H1 (cell line): Measurements from ENCODE around the gene IQCF6. TPM values are rescaled to one million over a fixed set of nuclear protein-coding genes. Genes with fewer than 3 reads are reported as not detected.

ENCODE experiments used
- CTCF ChIA-PET: fragments of 300-600 bp; sonication (Branson Sonifier 250); formaldehyde crosslinking; loops from one replicate; lab custom pipeline; 2021; ENCODE audit not compliant: partially characterized antibody; lab: Charles Lee
- POLR2A ChIA-PET: fragments of 300-600 bp; sonication (Branson Sonifier 250); formaldehyde crosslinking; loops from one replicate; lab custom pipeline; 2021; ENCODE audit warnings: inconsistent platforms; ENCODE audit not compliant: partially characterized antibody; lab: Charles Lee
- DNase-seq, 2 experiments: peaks; one replicate each; pipeline versions ENCODE4 v3.0.0 to v3.0.0-alpha.2; 2010 to 2022; ENCODE audit warnings: low spot score in 2 of 2, low read depth in 1 of 2, mixed read lengths in 1 of 2
- FAIRE-seq: peaks from 2 replicates; lab custom pipeline; 2011; peaks lifted over from hg19 to GRCh38; lab: Jason Lieb, UNC
- H2AFZ ChIP-seq: 2 replicates; pipeline ENCODE4 v1.8.1; 2012; ENCODE audit warnings: low read length, inconsistent platforms
- H2AK5ac ChIP-seq: 2 replicates; pipeline ENCODE4 v1.6.1; 2013; ENCODE audit warnings: low read depth, low read length
- H2BK120ac ChIP-seq: replicated peaks from 2 replicates; pipeline ENCODE3; 2013; ENCODE audit warnings: low read depth, low read length, inconsistent platforms
- H2BK12ac ChIP-seq: 2 replicates; pipeline ENCODE4 v1.6.1; 2013; ENCODE audit warnings: low read depth, low read length
- H2BK15ac ChIP-seq: 2 replicates; pipeline ENCODE4 v1.6.1; 2013; ENCODE audit warnings: low read length
- H2BK20ac ChIP-seq: 2 replicates; pipeline ENCODE4 v1.6.1; 2013; ENCODE audit warnings: low read length
- H2BK5ac ChIP-seq: 2 replicates; pipeline ENCODE4 v1.6.1; 2013; ENCODE audit warnings: low read depth, low read length
- H3K14ac ChIP-seq: 2 replicates; pipeline ENCODE4 v1.6.1; 2013; ENCODE audit warnings: inconsistent platforms; ENCODE audit not compliant: insufficient read length
- H3K18ac ChIP-seq: 2 replicates; pipeline ENCODE4 v1.6.1; 2013; ENCODE audit warnings: low read length; ENCODE audit errors: extremely low read depth
- H3K23ac ChIP-seq: 2 replicates; pipeline ENCODE4 v1.6.1; 2013; ENCODE audit warnings: inconsistent platforms; ENCODE audit not compliant: insufficient read length
- H3K23me2 ChIP-seq: 2 replicates; pipeline ENCODE4 v1.6.1; 2013; ENCODE audit warnings: low read depth, low read length
- H3K27ac ChIP-seq: 2 replicates; pipeline ENCODE4 v1.6.1; 2011; ENCODE audit warnings: low read depth, low read length, inconsistent platforms
- H3K27me3 ChIP-seq, 4 experiments: replicated peaks in 1 of 4; 1 replicate in 1 of 4; 2 replicates in 3 of 4; pipeline versions ENCODE4 v1.6.1 to v1.8.1; 2011 to 2013; ENCODE audit warnings: low read length in 3 of 4, mild to moderate bottlenecking in 3 of 4, inconsistent platforms in 2 of 4, mixed read lengths in 2 of 4, moderate library complexity in 1 of 4; ENCODE audit not compliant: control insufficient read depth in 3 of 4, insufficient read depth in 3 of 4; ENCODE audit errors: extremely low read depth in 1 of 4
- H3K36me3 ChIP-seq, 4 experiments: 2 replicates each; pipeline versions ENCODE4 v1.6.1 to v1.8.1; 2011 to 2013; ENCODE audit warnings: mild to moderate bottlenecking in 4 of 4, low read length in 3 of 4, moderate library complexity in 2 of 4, control low read depth in 1 of 4, inconsistent platforms in 1 of 4; ENCODE audit not compliant: insufficient read depth in 4 of 4, control insufficient read depth in 2 of 4
- H3K4ac ChIP-seq: replicated peaks from 2 replicates; pipeline ENCODE3; 2013; ENCODE audit warnings: low read length, low read depth, mixed read lengths, inconsistent platforms; ENCODE audit not compliant: insufficient read length
- H3K4me1 ChIP-seq, 4 experiments: replicated peaks in 1 of 4; 1 replicate in 1 of 4; 2 replicates in 3 of 4; pipeline versions ENCODE4 v1.6.1 to v1.8.1; 2011 to 2013; ENCODE audit warnings: low read length in 3 of 4, inconsistent platforms in 2 of 4, mixed read lengths in 1 of 4; ENCODE audit not compliant: insufficient read depth in 4 of 4, control insufficient read depth in 3 of 4
- H3K4me2 ChIP-seq, 2 experiments: 2 replicates each; pipeline versions ENCODE4 v1.6.1 to v1.8.1; 2011 to 2013; ENCODE audit warnings: low read depth in 2 of 2, low read length in 2 of 2, control low read depth in 1 of 2, inconsistent platforms in 1 of 2, mild to moderate bottlenecking in 1 of 2; ENCODE audit not compliant: insufficient read depth in 1 of 2
- H3K4me3 ChIP-seq, 4 experiments: fragments of 200-600, 300-600 bp in 1 of 4; sonication (generic), shearing (Covaris generic), sonication (Bioruptor Twin) in 1 of 4; 2 replicates each; pipeline versions ENCODE4 v1.5.1 to v1.8.1; 2011 to 2016; ENCODE audit warnings: low read length in 4 of 4, low read depth in 3 of 4, control low read depth in 2 of 4, inconsistent platforms in 2 of 4, mild to moderate bottlenecking in 2 of 4, mixed read lengths in 1 of 4, moderate library complexity in 1 of 4; ENCODE audit not compliant: insufficient read depth in 2 of 4; ENCODE audit errors: extremely low read depth in 1 of 4
- H3K56ac ChIP-seq: replicated peaks from 2 replicates; pipeline ENCODE3; 2013; ENCODE audit warnings: low read depth, mild to moderate bottlenecking, mixed read lengths, low read length, inconsistent platforms; ENCODE audit not compliant: insufficient read length
- H3K79me1 ChIP-seq: 2 replicates; pipeline ENCODE4 v1.6.1; 2013; ENCODE audit warnings: low read depth, low read length, control low read depth
- H3K79me2 ChIP-seq, 2 experiments: 2 replicates each; pipeline versions ENCODE4 v1.6.1 to v1.8.1; 2012 to 2013; ENCODE audit warnings: low read length in 2 of 2, mild to moderate bottlenecking in 2 of 2, inconsistent platforms in 1 of 2; ENCODE audit not compliant: insufficient read depth in 2 of 2, control insufficient read depth in 1 of 2
- H3K9ac ChIP-seq, 4 experiments: replicated peaks in 1 of 4; 1 replicate in 1 of 4; 2 replicates in 3 of 4; pipeline versions ENCODE4 v1.6.1 to v1.8.1; 2011 to 2013; ENCODE audit warnings: low read depth in 3 of 4, low read length in 3 of 4, control low read depth in 2 of 4, mild to moderate bottlenecking in 2 of 4, moderate library complexity in 2 of 4, inconsistent platforms in 1 of 4; ENCODE audit errors: extremely low read depth in 1 of 4
- H3K9me3 ChIP-seq, 2 experiments: 2 replicates each; pipeline versions ENCODE4 v1.6.1 to v1.8.1; 2012 to 2013; ENCODE audit warnings: mild to moderate bottlenecking in 2 of 2, moderate library complexity in 2 of 2, control low read depth in 1 of 2, inconsistent platforms in 1 of 2, low read depth in 1 of 2, low read length in 1 of 2, mixed read lengths in 1 of 2; ENCODE audit not compliant: insufficient read depth in 2 of 2
- H4K20me1 ChIP-seq, 2 experiments: replicated peaks in 1 of 2; 2 replicates each; pipeline versions ENCODE3 to v1.8.1; 2011 to 2013; ENCODE audit warnings: inconsistent platforms in 2 of 2, low read length in 2 of 2, mild to moderate bottlenecking in 1 of 2; ENCODE audit not compliant: insufficient read depth in 2 of 2, control insufficient read depth in 1 of 2
- H4K5ac ChIP-seq: 2 replicates; pipeline ENCODE4 v1.6.1; 2013; ENCODE audit warnings: low read length, low read depth, mixed read lengths, inconsistent platforms; ENCODE audit not compliant: insufficient read length
- H4K8ac ChIP-seq: 2 replicates; pipeline ENCODE4 v1.8.0; 2013; ENCODE audit warnings: mild to moderate bottlenecking, moderate library complexity, low read length, inconsistent platforms; ENCODE audit not compliant: insufficient read depth; ENCODE audit errors: extremely low read depth
- H4K91ac ChIP-seq: replicated peaks from 2 replicates; pipeline ENCODE3; 2013; ENCODE audit warnings: low read length, mixed read lengths, inconsistent platforms; ENCODE audit not compliant: insufficient read length
- ASH2L ChIP-seq: fragments of 200-600, 300-600 bp; sonication (generic); IDR thresholded peaks from one replicate; pipeline ENCODE4 v1.7.1; 2017; ENCODE audit warnings: low read length
- CTBP2 ChIP-seq: IDR thresholded peaks from 2 replicates; pipeline ENCODE4 v1.7.0; 2011; ENCODE audit warnings: borderline replicate concordance, mild to moderate bottlenecking, moderate library complexity, mixed read lengths, low read length; ENCODE audit not compliant: insufficient read depth, insufficient read length
- JUN ChIP-seq: IDR thresholded peaks from 2 replicates; pipeline ENCODE4 v1.6.1; 2011; ENCODE audit warnings: low read depth, mild to moderate bottlenecking, improper control_type of control experiment, low read length
- JUND ChIP-seq: IDR thresholded peaks from 2 replicates; pipeline ENCODE4 v1.6.1; 2011; ENCODE audit warnings: mild to moderate bottlenecking, improper control_type of control experiment, low read length
- POLR2A ChIP-seq, 2 experiments: IDR thresholded peaks; 1 replicate in 1 of 2; 2 replicates in 1 of 2; pipeline ENCODE4 v1.6.1; 2011; ENCODE audit warnings: low read depth in 2 of 2, low read length in 2 of 2, mild to moderate bottlenecking in 2 of 2; ENCODE audit errors: control extremely low read depth in 1 of 2
- SIRT6 ChIP-seq: IDR thresholded peaks from one replicate; pipeline ENCODE4 v1.7.1; 2012; ENCODE audit warnings: low read length, inconsistent platforms
- WGBS, 2 experiments: shearing (Covaris generic) in 1 of 2; methylation state at CpG; one replicate each; pipeline versions ENCODE4 v1.1.6 to v1.1.7; 2013 to 2015; ENCODE audit warnings: low lambda C conversion rate in 2 of 2, mixed read lengths in 2 of 2, inconsistent platforms in 1 of 2, low coverage in 1 of 2, missing lambda C conversion rate in 1 of 2; ENCODE audit not compliant: insufficient replicate concordance in 2 of 2, insufficient coverage in 1 of 2, insufficient read length in 1 of 2; ENCODE audit errors: extremely low coverage in 1 of 2, missing lambda C conversion rate in 1 of 2; 5-methylcytosine and 5-hydroxymethylcytosine counted together
- polyA plus RNA-seq, 7 experiments: library from polyadenylated mRNA; depleted of rRNA in 3 of 7; stranded (reverse) in 5 of 7; unstranded in 2 of 7; fragments of >200 nt in 5 of 7; fragments of 200-250 nt in 2 of 7; gene quantifications; 1 replicate in 5 of 7; 2 replicates in 1 of 7; 4 replicates in 1 of 7; pipeline versions ENCODE4 v1.2.1 to v1.2.3, GENCODE V29; 2011 to 2013; ENCODE audit warnings: missing spikeins in 2 of 7, mixed read lengths in 2 of 7
- total RNA-seq: library from RNA; stranded (reverse); fragmentation: NEBNext Ultra II Directional; extraction: Animal tissue kit (Norgen Biotek cat#: 25700); gene quantifications from 2 replicates; pipeline ENCODE4 v1.2.1, GENCODE V29; 2021

Gene IQCF6
- total and polyA plus RNA-seq, 2 of the 8 experiments (the other 6 are each of a cell fraction or from before 2014, with no cell fraction given), result not detected

DNA sequence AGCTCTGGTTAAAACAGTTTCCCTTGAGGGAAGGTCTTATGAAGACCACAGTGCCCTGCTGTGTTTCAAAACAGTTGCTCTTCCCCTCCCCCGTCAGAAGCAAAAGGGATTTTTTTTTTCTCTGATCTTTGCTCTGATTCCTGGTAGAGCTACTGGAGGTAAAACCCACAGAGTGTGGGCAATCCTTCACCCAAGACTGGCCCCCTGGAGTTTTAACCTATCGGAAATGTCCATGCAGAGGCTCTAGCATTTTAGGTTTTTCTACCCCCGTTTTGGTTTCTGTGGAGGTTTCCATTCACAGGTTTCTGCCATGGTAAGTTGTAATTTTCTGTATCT lies 44.5 kb downstream of the IQCF6 start:
- H3K23ac ChIP-seq, result no peak overlapping the region
- FAIRE-seq, result peak; percentile 60
- no peaks in the 10 kb centered on the region for H3K9me3 ChIP-seq
- WGBS, 2 experiments, result 62% methylated on average over 3 of the region's 3 CpGs; no CpG with 5 or more reads in 1 of the 2 experiments
- H3K23me2 ChIP-seq, result no peaks in the 10 kb centered on the region; the same call in 1 of the 2 replicates
- H3K4me2 ChIP-seq, result peak overlapping the region in 1 of 2 experiments; percentile 26; a peak in 1 of 4 replicates
- no peak overlapping the region for H3K18ac ChIP-seq
- H3K36me3 ChIP-seq, result no peaks in the 10 kb centered on the region
- H2BK120ac ChIP-seq, result no peak overlapping the region
- no peak overlapping the region for H3K56ac ChIP-seq
- no peak overlapping the region for H3K9ac ChIP-seq
- no peak overlapping the region for H3K27ac ChIP-seq
- no peak overlapping the region for H3K4ac ChIP-seq
- H4K5ac ChIP-seq, result no peak overlapping the region
- peak overlapping the region; percentile 86; the same call in 1 of the 2 replicates for H2AFZ ChIP-seq
- ChIA-PET CTCF (interaction anchor here (0.6 to 3.0 kb wide), 5 partner anchors 9 to 1556 kb away, joined by 3 to 13 read pairs (median 3); no protein-coding TSS in a partner anchor), POLR2A (interaction anchor here (1.0 kb wide), 1 partner anchor 14 kb away, joined by 3 read pairs; no protein-coding TSS in a partner anchor)
- DNase-seq, result no peak
- H4K20me1 ChIP-seq, result no peaks in the 10 kb centered on the region
- H3K27me3 ChIP-seq, result no peaks in the 10 kb centered on the region
- no peak overlapping the region for H4K8ac ChIP-seq
- H3K79me2 ChIP-seq, result no peaks in the 10 kb centered on the region
- no peak overlapping the region for H2BK15ac ChIP-seq
- H3K79me1 ChIP-seq, result no peaks in the 10 kb centered on the region
- H4K91ac ChIP-seq, result no peak overlapping the region
- no peak overlapping the region for H3K14ac ChIP-seq
- H2BK5ac ChIP-seq, result no peak overlapping the region
- no peak overlapping the region for H2BK12ac ChIP-seq
- H3K4me1 ChIP-seq, result peaks cover 0 to 5% (median 0%) of the 10 kb centered on the region in 4 experiments; a peak in 2 of 7 replicates
- no peak for TF ChIP-seq ASH2L
- no peak for TF ChIP-seq CTBP2
- TF ChIP-seq JUN, result no peak
- no peak for TF ChIP-seq POLR2A (IDR thresholded peaks at IDR 0.05; ENCODE audit: control extremely low read depth in 1 of 2, low read depth in 2 of 2, low read length in 2 of 2)
- no peak for TF ChIP-seq SIRT6
- no peak for TF ChIP-seq JUND
- no peak overlapping the region for H2AK5ac ChIP-seq
- H3K4me3 ChIP-seq, result no peak overlapping the region
- no peak overlapping the region for H2BK20ac ChIP-seq
